BJ (cell line): Measurements from ENCODE around the gene CLDN17. TPM values are rescaled to one million over a fixed set of nuclear protein-coding genes. Genes with fewer than 3 reads are reported as not detected.

Experiments
- CTCF ChIA-PET: fragments of 350-600 bp; formaldehyde crosslinking; extraction: SDS; loops from one replicate; lab custom pipeline; 2021; ENCODE audit warnings: antibody characterized with exemption, inconsistent platforms; lab: Yijun Ruan, JAX
- POLR2A ChIA-PET: fragments of 300-600 bp; sonication (Branson Sonifier 250); formaldehyde crosslinking; extraction: SDS; loops from one replicate; lab custom pipeline; 2021; ENCODE audit warnings: antibody characterized with exemption; lab: Charles Lee
- DNase-seq: peaks from one replicate; pipeline ENCODE4 v3.0.0-alpha.2; 2011; ENCODE audit warnings: low read depth
- H3K27me3 ChIP-seq: 2 replicates; pipeline ENCODE4 v1.6.0; 2011; ENCODE audit warnings: low read length; ENCODE audit not compliant: control insufficient read depth, insufficient read depth
- H3K36me3 ChIP-seq: 2 replicates; pipeline ENCODE4 v1.5.1; 2011; ENCODE audit warnings: low read length; ENCODE audit not compliant: control insufficient read depth, insufficient read depth
- H3K4me3 ChIP-seq: 2 replicates; pipeline ENCODE4 v1.5.1; 2011; ENCODE audit warnings: low read depth, mild to moderate bottlenecking, control low read depth, low read length
- CTCF ChIP-seq: IDR thresholded peaks from 2 replicates; pipeline ENCODE4 v1.5.1; 2011; ENCODE audit warnings: low read depth, mild to moderate bottlenecking, control low read depth, inconsistent platforms, low read length, moderate library complexity; ENCODE audit not compliant: insufficient read depth
- polyA plus RNA-seq: library from polyadenylated mRNA; depleted of rRNA; stranded (reverse); fragments of >200 nt; gene quantifications from 2 replicates; pipeline ENCODE4 v1.2.3, GENCODE V29; 2011

CLDN17 gene
- polyA plus RNA-seq, 1 experiment, result not detected

- CTCF ChIA-PET, result no interaction called here
- no peak for DNase-seq
- no peak for TF ChIP-seq CTCF
- POLR2A ChIA-PET, result no interaction called here
- Histone ChIP-seq H3K27me3 (no peaks in the 10 kb centered on the region), H3K36me3 (no peaks in the 10 kb centered on the region), H3K4me3 (no peak overlapping the region)
Measured at GRCh38 chr21:30189773-30190172, 23.2 kb upstream of the CLDN17 start.

GRCh38 chr21:30186242-30186641, 19.6 kb upstream of the CLDN17 start:
- no peaks in the 10 kb centered on the region for H3K27me3 ChIP-seq
- TF ChIP-seq CTCF, result no peak
- no peak for DNase-seq
- POLR2A ChIA-PET, result no interaction called here
- H3K36me3 ChIP-seq, result no peaks in the 10 kb centered on the region
- H3K4me3 ChIP-seq, result no peak overlapping the region
- CTCF ChIA-PET, result no interaction called here

GRCh38 chr21:30168086-30168485, 1.5 kb upstream of the CLDN17 start:
- DNase-seq, result no peak
- ChIA-PET CTCF (no interaction called here), POLR2A (no interaction called here)
- no peaks in the 10 kb centered on the region for H3K27me3 ChIP-seq
- TF ChIP-seq CTCF, result no peak
- no peaks in the 10 kb centered on the region for H3K36me3 ChIP-seq
- H3K4me3 ChIP-seq, result no peak overlapping the region

- CTCF ChIA-PET, result no interaction called here
- no peak for TF ChIP-seq CTCF
- Histone ChIP-seq H3K36me3 (no peaks in the 10 kb centered on the region), H3K27me3 (no peaks in the 10 kb centered on the region), H3K4me3 (no peak overlapping the region)
- no peak for DNase-seq
- POLR2A ChIA-PET, result no interaction called here
Measured at GRCh38 chr21:30166171-30166570, 434 bp downstream of the CLDN17 start.

DNA sequence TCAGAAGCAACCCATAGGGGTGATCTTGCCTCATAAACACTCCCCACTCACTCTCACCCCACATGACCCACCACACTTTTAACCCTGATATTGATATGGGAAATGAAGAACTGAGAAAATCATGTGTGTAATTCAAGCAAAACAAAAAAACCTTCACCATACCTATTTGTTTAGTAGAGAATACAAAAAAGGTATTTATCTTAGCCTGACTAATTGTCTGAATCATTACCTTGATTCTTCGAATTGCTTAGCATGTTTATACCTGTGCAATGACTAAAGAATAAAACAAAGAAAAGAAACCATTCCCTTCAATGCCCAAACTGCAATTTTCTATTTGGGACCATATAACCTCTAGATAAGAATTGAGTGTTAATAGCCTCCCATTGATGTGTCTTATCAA, 1.8 kb downstream of the CLDN17 start:
- no peaks in the 10 kb centered on the region for H3K36me3 ChIP-seq
- ChIA-PET POLR2A (no interaction called here), CTCF (no interaction called here)

More for the DNA sequence above, 1.8 kb downstream of the CLDN17 start:
- DNase-seq, result no peak
- Histone ChIP-seq H3K27me3 (no peaks in the 10 kb centered on the region), H3K4me3 (no peak overlapping the region)
- TF ChIP-seq CTCF, result no peak
